ENCODE data around the gene SEPTIN10.
"Not testable (repeated sequence)": the region's sequence is repeated elsewhere in the genome, so short reads cannot be mapped to it uniquely, and the experiment has no call there.

SEPTIN10 gene

DNA sequence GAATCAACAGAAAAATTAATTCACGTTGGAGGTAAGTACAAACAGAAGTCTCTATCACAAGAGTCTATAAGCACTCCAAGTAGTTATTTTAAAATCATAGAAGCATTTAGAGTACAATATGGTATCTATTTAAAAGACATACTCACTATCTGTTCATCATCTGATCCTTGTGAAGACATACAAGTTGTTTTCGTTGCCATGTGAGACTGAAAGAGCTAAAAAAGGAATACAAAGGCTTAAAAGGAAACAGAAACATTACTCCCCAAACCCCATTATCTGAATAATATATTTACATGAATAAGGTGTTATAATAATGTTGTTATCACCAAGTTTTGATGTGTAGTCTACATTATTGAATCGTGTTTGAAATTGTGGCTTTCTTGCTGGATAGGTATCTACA is 20.9 kb downstream of the SEPTIN10 start:
- POLR2A ChIA-PET (ENCODE audit: low non-redundant PET), result no interaction called here
- CTCF ChIA-PET, result no interaction called here

DNA sequence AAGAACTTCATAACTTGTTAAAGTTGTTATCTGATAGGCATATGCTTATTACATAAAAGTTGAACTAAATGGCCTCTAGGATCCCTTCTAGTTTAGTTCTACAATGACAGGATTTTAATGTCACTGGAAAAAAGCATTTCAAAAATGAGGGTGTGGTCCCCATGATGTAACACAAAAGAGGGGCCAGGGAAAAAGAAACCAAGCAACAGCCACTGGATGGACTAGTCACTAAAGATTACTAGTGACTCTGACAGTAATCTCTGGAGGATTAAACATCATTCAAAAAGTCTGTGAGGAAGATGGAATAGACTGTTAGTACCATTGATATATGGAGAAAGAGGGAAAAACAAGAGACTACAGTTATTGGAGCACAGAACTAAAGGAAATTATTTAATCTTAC is 22.6 kb downstream of the SEPTIN10 start:
- ChIA-PET POLR2A (ENCODE audit: low non-redundant PET) (no interaction called here), CTCF (no interaction called here)
- H3K27ac ChIP-seq, result peak overlapping the region; percentile 35
- TF ChIP-seq, protein P1, sequence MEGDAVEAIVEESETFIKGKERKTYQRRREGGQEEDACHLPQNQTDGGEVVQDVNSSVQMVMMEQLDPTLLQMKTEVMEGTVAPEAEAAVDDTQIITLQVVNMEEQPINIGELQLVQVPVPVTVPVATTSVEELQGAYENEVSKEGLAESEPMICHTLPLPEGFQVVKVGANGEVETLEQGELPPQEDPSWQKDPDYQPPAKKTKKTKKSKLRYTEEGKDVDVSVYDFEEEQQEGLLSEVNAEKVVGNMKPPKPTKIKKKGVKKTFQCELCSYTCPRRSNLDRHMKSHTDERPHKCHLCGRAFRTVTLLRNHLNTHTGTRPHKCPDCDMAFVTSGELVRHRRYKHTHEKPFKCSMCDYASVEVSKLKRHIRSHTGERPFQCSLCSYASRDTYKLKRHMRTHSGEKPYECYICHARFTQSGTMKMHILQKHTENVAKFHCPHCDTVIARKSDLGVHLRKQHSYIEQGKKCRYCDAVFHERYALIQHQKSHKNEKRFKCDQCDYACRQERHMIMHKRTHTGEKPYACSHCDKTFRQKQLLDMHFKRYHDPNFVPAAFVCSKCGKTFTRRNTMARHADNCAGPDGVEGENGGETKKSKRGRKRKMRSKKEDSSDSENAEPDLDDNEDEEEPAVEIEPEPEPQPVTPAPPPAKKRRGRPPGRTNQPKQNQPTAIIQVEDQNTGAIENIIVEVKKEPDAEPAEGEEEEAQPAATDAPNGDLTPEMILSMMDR (conservative IDR thresholded peaks at IDR 0.05; ENCODE audit: low read depth), result no peak
- DNase-seq (ENCODE audit: low spot score), result no peak

More for the DNA sequence above, 20.9 kb downstream of the SEPTIN10 start:
- TF ChIP-seq, protein P1 (conservative IDR thresholded peaks at IDR 0.05; ENCODE audit: low read depth), result no peak
- no peak overlapping the region for H3K27ac ChIP-seq
- no peak for DNase-seq (ENCODE audit: low spot score)

DNA sequence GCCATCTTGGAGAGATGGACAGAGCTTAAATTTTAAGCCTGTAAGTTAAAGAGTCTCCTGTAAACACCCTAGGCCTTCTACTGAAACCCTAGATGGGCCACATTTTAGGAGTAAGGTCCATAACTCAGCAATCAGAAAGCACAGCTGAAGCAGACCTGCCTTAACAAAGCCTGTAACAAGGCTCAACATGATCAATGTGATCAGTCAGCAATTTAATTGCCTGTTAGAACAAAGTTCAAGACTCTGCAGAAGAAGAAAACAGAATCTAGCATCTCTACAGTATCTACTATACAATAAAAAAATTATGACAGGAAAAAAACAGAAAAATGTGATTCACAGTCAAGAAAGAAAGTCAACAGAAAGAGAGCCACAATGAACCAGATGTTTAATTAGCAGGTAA is 27.1 kb downstream of the SEPTIN10 start:
- no peak for DNase-seq (ENCODE audit: low spot score)
- POLR2A ChIA-PET (ENCODE audit: low non-redundant PET), result no interaction called here
- no peak overlapping the region for H3K27ac ChIP-seq
- TF ChIP-seq, protein P1 (conservative IDR thresholded peaks at IDR 0.05; ENCODE audit: low read depth), result no peak
- CTCF ChIA-PET, result interaction anchor here (0.5 to 0.8 kb wide), 3 partner anchors 19 to 112 kb away, joined by 3 to 6 read pairs (median 4); no protein-coding TSS in a partner anchor

DNA sequence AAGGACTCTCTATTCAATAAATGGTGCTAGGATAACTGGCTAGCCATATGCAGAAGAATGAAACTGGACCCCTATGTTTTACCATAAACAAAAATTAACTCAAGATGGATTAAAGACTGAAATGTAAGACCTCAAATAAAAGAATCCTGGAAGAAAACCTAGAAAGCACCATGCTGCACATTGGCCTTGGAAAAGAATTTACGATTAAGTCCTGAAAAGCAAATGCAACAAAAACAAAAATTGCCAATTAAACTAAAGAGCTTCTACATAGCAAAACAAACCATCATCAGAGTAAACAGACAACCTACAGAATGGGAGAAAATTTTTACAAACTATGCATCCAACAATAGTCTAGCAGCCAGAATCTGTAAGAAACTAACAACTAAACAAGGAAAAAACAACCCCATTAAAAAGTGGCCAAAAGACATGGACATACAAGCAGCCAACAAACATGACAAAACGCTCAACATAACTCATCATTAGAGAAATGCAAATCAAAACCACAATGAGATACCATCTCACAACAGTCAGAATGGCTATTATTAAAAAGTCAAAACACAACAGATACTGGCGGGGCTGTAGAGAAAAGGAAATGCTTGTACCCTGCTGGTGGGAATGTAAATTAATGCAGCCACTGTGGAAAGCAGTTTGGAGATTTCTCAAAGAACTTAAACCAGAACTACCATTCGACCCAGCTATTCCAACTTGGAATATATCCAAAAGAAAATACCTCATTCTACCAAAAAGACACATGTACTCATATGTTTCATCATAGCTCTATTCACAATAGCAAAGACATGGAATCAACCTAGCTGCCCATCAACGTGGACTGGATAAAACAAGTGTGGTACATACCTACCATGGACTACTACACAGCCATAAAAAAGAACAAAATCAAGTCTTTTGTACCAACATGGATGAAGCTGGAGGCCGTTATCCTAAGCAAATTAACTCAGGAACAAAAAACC is 30.6 kb downstream of the SEPTIN10 start:
- TF ChIP-seq, protein P1 (conservative IDR thresholded peaks at IDR 0.05; ENCODE audit: low read depth), result no peak
- POLR2A ChIA-PET (ENCODE audit: low non-redundant PET), result no interaction called here

DNA sequence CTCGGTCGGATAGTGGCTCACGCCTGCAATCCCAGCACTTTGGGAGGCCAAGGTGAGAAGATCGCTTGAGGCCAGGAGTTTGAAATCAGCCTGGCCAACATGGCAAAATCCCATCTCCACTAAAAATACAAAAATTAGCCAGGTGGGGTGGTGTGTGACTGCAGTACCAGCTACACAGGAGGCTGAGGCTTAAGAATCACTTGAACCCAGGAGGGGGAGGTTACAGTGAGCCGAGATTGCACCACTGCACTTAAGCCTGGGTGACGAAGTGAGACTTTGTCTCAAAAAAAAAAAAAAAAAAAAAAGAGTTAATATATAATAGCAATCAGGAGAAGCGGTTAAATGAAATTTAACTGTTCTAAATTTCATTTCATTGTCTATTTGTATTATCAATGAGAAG is 36.1 kb downstream of the SEPTIN10 start:
- CTCF ChIA-PET, result interaction anchor here (1.2 kb wide), 1 partner anchor 138 kb away, joined by 6 read pairs; no protein-coding TSS in a partner anchor
- POLR2A ChIA-PET (ENCODE audit: low non-redundant PET); H3K27ac ChIP-seq; DNase-seq (ENCODE audit: low spot score): not testable (repeated sequence)

More for the DNA sequence above, 30.6 kb downstream of the SEPTIN10 start:
- CTCF ChIA-PET, result no interaction called here
- H3K27ac ChIP-seq, result no peak overlapping the region
- DNase-seq (ENCODE audit: low spot score), result no peak

DNA sequence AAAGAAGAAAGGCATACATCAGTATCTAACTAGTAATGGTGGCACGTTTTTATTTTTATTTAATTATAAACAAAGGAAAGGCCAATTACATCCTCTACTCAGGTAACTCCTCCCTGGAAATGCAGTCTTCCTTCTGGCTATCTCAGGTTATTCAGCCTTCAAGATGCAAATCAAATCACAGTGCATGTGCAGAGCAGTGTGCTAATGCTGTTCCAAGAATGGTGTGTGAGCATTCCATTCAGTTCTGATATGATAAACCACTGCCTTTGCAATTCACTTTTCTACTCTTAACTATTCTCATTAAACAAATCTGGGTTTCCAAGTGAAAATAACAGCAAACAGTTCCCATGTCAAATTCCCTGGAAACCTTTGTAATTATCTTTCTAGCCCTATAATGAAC is 38.4 kb downstream of the SEPTIN10 start:
- ChIA-PET CTCF (no interaction called here), POLR2A (ENCODE audit: low non-redundant PET) (no interaction called here)
- TF ChIP-seq, protein P1 (conservative IDR thresholded peaks at IDR 0.05; ENCODE audit: low read depth), result no peak

DNA sequence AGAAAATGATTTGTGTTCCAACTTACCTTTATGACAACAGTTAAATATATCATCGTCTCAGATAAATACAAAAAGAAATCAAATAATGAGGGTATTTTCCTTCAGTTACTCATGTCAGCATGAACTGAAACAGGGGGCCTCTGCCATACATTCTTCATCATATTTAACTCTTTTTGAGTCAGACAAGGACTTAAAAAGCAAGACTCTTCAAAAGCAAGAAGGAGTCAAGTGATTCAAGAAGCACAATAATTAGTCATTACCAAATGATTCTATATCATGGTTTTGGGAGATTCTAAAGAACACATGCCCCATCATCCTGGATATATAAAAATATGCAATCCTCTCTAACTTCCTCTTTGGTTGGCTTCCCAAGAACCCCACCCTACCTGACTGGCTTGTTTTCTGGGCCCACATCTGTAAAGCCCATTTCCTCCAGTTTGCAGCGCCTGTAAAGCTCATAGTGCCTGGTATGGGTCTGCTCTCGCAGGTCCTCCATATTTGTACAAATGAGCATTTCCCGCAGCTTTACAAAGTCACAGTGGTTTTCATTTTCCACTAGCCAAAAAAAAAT is 49.7 kb downstream of the SEPTIN10 start:
- no peak for DNase-seq (ENCODE audit: low spot score)
- TF ChIP-seq, protein P1 (conservative IDR thresholded peaks at IDR 0.05; ENCODE audit: low read depth), result no peak
- H3K27ac ChIP-seq, result no peak overlapping the region
- CTCF ChIA-PET, result interaction anchor here (0.7 kb wide), 1 partner anchor 10 kb away, joined by 6 read pairs; no protein-coding TSS in a partner anchor
- POLR2A ChIA-PET (ENCODE audit: low non-redundant PET), result no interaction called here

More for the DNA sequence above, 38.4 kb downstream of the SEPTIN10 start:
- no peak overlapping the region for H3K27ac ChIP-seq
- no peak for DNase-seq (ENCODE audit: low spot score)

Measured in RWPE1 (cell line).